Natural killer cell (primary cell): ENCODE data around the gene C18orf63. TPM values are rescaled to one million over a fixed set of nuclear protein-coding genes. Genes with fewer than 3 reads are reported as not detected.
"Not testable (repeated sequence)": the region's sequence is repeated elsewhere in the genome, so short reads cannot be mapped to it uniquely, and the experiment has no call there.

Source experiments
- ATAC-seq, 3 donors: fragments of 150-1000 bp in 2 of 3; fragments of 200-7000 bp in 1 of 3; cut with Tn5 transposase; 1 replicate in 1 of 3; 2 replicates in 2 of 3; pipeline ENCODE4 v1.10.0; 2021; ENCODE audit warnings: mild to moderate bottlenecking in 2 of 3, moderate library complexity in 2 of 3
- DNase-seq, 2 donors: peaks; one replicate each; pipeline versions ENCODE4 v3.0.0 to v3.0.0-alpha.2; 2013 to 2021; ENCODE audit warnings: mixed read lengths in 1 of 2
- H3K27ac ChIP-seq: one replicate; pipeline ENCODE4 v1.5.1; 2013; ENCODE audit warnings: mild to moderate bottlenecking, low read length
- H3K27me3 ChIP-seq: one replicate; pipeline ENCODE4 v1.6.1; 2013; ENCODE audit warnings: low read length; ENCODE audit not compliant: control insufficient read depth, insufficient read depth
- H3K36me3 ChIP-seq: one replicate; pipeline ENCODE4 v1.6.1; 2013; ENCODE audit warnings: low read length; ENCODE audit not compliant: control insufficient read depth, insufficient read depth
- H3K4me1 ChIP-seq: one replicate; pipeline ENCODE4 v1.6.1; 2013; ENCODE audit warnings: low read length; ENCODE audit not compliant: control insufficient read depth, insufficient read depth
- H3K4me3 ChIP-seq: one replicate; pipeline ENCODE4 v1.5.1; 2013; ENCODE audit warnings: low read length
- H3K9me3 ChIP-seq: one replicate; pipeline ENCODE4 v1.6.1; 2013; ENCODE audit warnings: low read length; ENCODE audit not compliant: control insufficient read depth, insufficient read depth
- H3K27ac Mint-ChIP-seq, 2 donors: one replicate each; pipeline ENCODE4 v1.8.0; 2022; ENCODE audit warnings: mild to moderate bottlenecking in 2 of 2, mixed read lengths in 2 of 2, moderate library complexity in 1 of 2
- H3K27me3 Mint-ChIP-seq, 2 donors: one replicate each; pipeline ENCODE4 v1.8.0; 2022; ENCODE audit warnings: low read depth in 2 of 2, mixed read lengths in 2 of 2
- H3K36me3 Mint-ChIP-seq: one replicate; pipeline ENCODE4 v1.8.0; 2022; ENCODE audit warnings: mixed read lengths
- H3K4me1 Mint-ChIP-seq, 2 donors: one replicate each; pipeline ENCODE4 v1.8.0; 2022; ENCODE audit warnings: mixed read lengths in 2 of 2
- H3K4me3 Mint-ChIP-seq: one replicate; pipeline ENCODE4 v1.8.0; 2022; ENCODE audit warnings: mild to moderate bottlenecking, moderate library complexity, mixed read lengths
- H3K9me3 Mint-ChIP-seq, 2 donors: one replicate each; pipeline ENCODE4 v1.8.0; 2022; ENCODE audit warnings: mixed read lengths in 2 of 2
- CTCF ChIP-seq: fragments of 200-600 bp; IDR thresholded peaks from one replicate; pipeline ENCODE4 v1.8.0; 2022; ENCODE audit warnings: antibody characterized with exemption
- WGBS: methylation state at CpG from one replicate; pipeline ENCODE4 v1.1.7; 2013; ENCODE audit warnings: missing lambda C conversion rate; ENCODE audit not compliant: insufficient coverage; 5-methylcytosine and 5-hydroxymethylcytosine counted together
- intact Hi-C: fragments of 100-400 bp; cut with micrococcal nuclease; formaldehyde crosslinking; loops from one replicate; pipeline ENCODE4 v1.14.2; 2022
- total RNA-seq, 4 donors: library from RNA; stranded (reverse); fragments of 120-200 nt in 1 of 4; gene quantifications; one replicate each; pipeline versions ENCODE4 v1.2.3 to v1.2.4, GENCODE V29; 2013 to 2022

The C18orf63 gene
- total RNA-seq, 3 donors from 2014 or later (not counting 1 experiment from before 2014, with no cell fraction given): not detected

GRCh38 chr18:74284980-74285355, 30.7 kb upstream of the C18orf63 start:
- Mint-ChIP-seq H3K4me3 (no peak overlapping the region), H3K9me3 (no peaks in the 10 kb centered on the region), H3K27ac (no peak overlapping the region), H3K36me3 (no peaks in the 10 kb centered on the region), H3K27me3 (no peaks in the 10 kb centered on the region), H3K4me1 (peaks cover 20 to 27% of the 10 kb centered on the region in 2 donors)
- Histone ChIP-seq H3K4me1 (peaks cover 9% of the 10 kb centered on the region), H3K4me3 (no peak overlapping the region), H3K36me3 (no peaks in the 10 kb centered on the region), H3K27ac (no peak overlapping the region), H3K9me3 (no peaks in the 10 kb centered on the region), H3K27me3 (no peaks in the 10 kb centered on the region)
- intact Hi-C loops: no loop called here
- ATAC-seq (no peak), DNase-seq (no peak)
- TF ChIP-seq CTCF: no peak
- 100% methylated on average over 1 of the region's 1 CpG for WGBS

- H3K4me1 ChIP-seq, H3K36me3 ChIP-seq, H3K27me3 Mint-ChIP-seq, H3K4me3 ChIP-seq, DNase-seq, H3K4me3 Mint-ChIP-seq, intact Hi-C loops, H3K27me3 ChIP-seq, ATAC-seq, H3K27ac Mint-ChIP-seq, H3K9me3 ChIP-seq, H3K36me3 Mint-ChIP-seq, H3K27ac ChIP-seq, H3K9me3 Mint-ChIP-seq: not testable (repeated sequence)
- H3K4me1 Mint-ChIP-seq: peaks cover 20 to 26% of the 10 kb centered on the region in 2 donors
- 60% methylated on average over 2 of the region's 3 CpGs for WGBS
Observed at GRCh38 chr18:74285583-74285982, 30.1 kb upstream of the C18orf63 start.

DNA sequence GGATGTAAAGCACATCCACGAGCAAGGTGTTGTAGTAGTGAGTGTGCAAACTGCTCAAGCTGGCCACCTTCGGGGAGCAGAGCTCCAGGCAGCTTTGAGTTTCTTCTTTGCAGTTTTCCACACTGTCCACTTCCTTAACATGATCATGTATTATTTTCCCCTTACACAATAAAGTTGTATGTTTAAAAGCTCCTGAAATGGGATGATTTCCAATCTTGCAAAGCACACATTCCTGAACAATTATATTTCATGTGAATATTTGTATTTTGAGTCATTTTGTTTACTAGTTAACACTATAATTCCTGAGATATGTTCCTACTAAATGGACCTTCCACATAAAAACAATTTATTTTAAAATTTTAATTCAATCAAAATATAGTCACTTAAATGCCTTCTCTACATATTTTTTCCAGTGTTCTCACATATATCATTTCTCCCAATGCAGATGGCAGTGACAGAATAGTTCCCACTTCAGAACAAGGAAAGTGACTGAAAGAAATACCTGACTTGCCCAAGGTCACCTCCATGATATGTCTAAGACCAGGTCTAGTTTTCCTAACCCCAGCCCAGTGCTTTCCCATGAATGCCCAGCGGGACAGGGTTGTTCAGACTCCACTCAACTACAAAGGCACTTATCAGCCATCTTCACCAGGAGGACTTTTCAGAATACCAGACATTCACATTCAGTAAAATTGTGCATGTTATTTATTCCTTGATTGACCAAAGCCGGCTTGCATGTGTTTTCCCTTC, 29.4 kb upstream of the C18orf63 start:
- Histone ChIP-seq H3K27ac (no peak overlapping the region), H3K27me3 (no peaks in the 10 kb centered on the region), H3K4me3 (no peak overlapping the region), H3K36me3 (no peaks in the 10 kb centered on the region), H3K9me3 (no peaks in the 10 kb centered on the region), H3K4me1 (peaks cover 17% of the 10 kb centered on the region)
- TF ChIP-seq CTCF: no peak
- no peaks in the 10 kb centered on the region for H3K9me3 Mint-ChIP-seq
- WGBS: 84% methylated on average over 3 of the region's 4 CpGs
- no peak overlapping the region for H3K4me3 Mint-ChIP-seq
- DNase-seq (no peak), ATAC-seq (no peak)
- H3K36me3 Mint-ChIP-seq: no peaks in the 10 kb centered on the region
- intact Hi-C loops: no loop called here
- no peak overlapping the region for H3K27ac Mint-ChIP-seq
- H3K4me1 Mint-ChIP-seq: peaks cover 19 to 20% of the 10 kb centered on the region in 2 donors
- no peaks in the 10 kb centered on the region for H3K27me3 Mint-ChIP-seq

- intact Hi-C loops: no loop called here
- Mint-ChIP-seq H3K9me3 (no peaks in the 10 kb centered on the region), H3K4me1 (peaks cover 20 to 22% of the 10 kb centered on the region in 2 donors), H3K4me3 (no peak overlapping the region), H3K27ac (no peak overlapping the region), H3K36me3 (no peaks in the 10 kb centered on the region), H3K27me3 (no peaks in the 10 kb centered on the region)
- no peak overlapping the region for H3K27ac ChIP-seq
- ATAC-seq (no peak), DNase-seq (no peak)
- WGBS: 40% methylated on average over 1 of the region's 2 CpGs
- TF ChIP-seq CTCF: no peak
- no peaks in the 10 kb centered on the region for H3K36me3 ChIP-seq
- H3K9me3 ChIP-seq: no peaks in the 10 kb centered on the region
- peaks cover 18% of the 10 kb centered on the region for H3K4me1 ChIP-seq
- H3K27me3 ChIP-seq: no peaks in the 10 kb centered on the region
- H3K4me3 ChIP-seq: no peak overlapping the region
Observed at GRCh38 chr18:74286856-74287255, 28.8 kb upstream of the C18orf63 start.
